ENCODE data around the gene KIF19. TPM values are rescaled to one million over a fixed set of nuclear protein-coding genes. Genes with fewer than 3 reads are reported as not detected.

KIF19 gene
- total and polyA plus RNA-seq, 2 of the 8 experiments (the other 6 are each of a cell fraction or from before 2014, with no cell fraction given), result 0.52 to 0.77 TPM

DNA sequence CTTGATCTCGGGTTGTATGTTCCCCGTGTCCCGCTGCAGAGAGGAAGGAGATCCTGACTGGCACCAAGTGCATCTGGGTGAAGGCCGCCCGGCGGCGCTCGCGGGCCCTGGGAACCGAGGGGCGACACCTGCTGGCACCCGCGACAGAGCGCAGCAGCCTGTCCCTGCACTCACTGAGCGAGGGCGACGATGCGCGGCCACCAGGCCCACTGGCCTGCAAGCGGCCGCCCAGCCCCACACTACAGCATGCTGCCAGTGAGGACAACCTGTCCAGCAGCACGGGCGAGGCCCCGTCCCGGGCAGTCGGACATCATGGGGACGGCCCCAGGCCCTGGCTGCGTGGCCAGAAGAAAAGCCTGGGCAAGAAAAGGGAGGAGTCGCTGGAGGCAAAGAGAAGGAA, 28.1 kb downstream of the KIF19 start:
- no peaks in the 10 kb centered on the region for H3K79me2 ChIP-seq (ENCODE audit: control insufficient read depth in 1 of 2, insufficient read depth in 2 of 2, low read length in 2 of 2)
- no peak overlapping the region for H3K9ac ChIP-seq (replicated peaks in 1 of 4; ENCODE audit: extremely low read depth in 1 of 4, low read depth in 3 of 4, low read length in 3 of 4)
- H4K20me1 ChIP-seq (replicated peaks in 1 of 2; ENCODE audit: control insufficient read depth in 1 of 2, insufficient read depth in 2 of 2, low read length in 2 of 2), result peaks cover 0 to 3% of the 10 kb centered on the region in 2 experiments
- H3K23me2 ChIP-seq (ENCODE audit: low read depth, low read length), result peaks cover 2% of the 10 kb centered on the region; the same call in 1 of the 2 replicates
- H3K56ac ChIP-seq (replicated peaks; ENCODE audit: insufficient read length, low read depth, low read length), result no peak overlapping the region
- H3K36me3 ChIP-seq (ENCODE audit: control insufficient read depth in 2 of 4, insufficient read depth in 4 of 4, low read length in 3 of 4), result peaks cover 0 to 10% (median 0%) of the 10 kb centered on the region in 4 experiments; a peak in 1 of 8 replicates
- no peak overlapping the region for H3K14ac ChIP-seq (ENCODE audit: insufficient read length)
- H2BK5ac ChIP-seq (ENCODE audit: low read depth, low read length), result no peak overlapping the region
- peak overlapping the region; percentile 35; the same call in 1 of the 2 replicates for H4K8ac ChIP-seq (ENCODE audit: extremely low read depth, insufficient read depth, low read length)
- H2BK20ac ChIP-seq (ENCODE audit: low read length), result no peak overlapping the region
- H3K4me1 ChIP-seq (replicated peaks in 1 of 4; ENCODE audit: control insufficient read depth in 3 of 4, insufficient read depth in 4 of 4, low read length in 3 of 4), result peaks cover 0 to 8% (median 6%) of the 10 kb centered on the region in 4 experiments; a peak in 5 of 7 replicates
- H4K91ac ChIP-seq (replicated peaks; ENCODE audit: insufficient read length, low read length), result peak overlapping the region; percentile 42
- no peaks in the 10 kb centered on the region for H3K9me3 ChIP-seq (ENCODE audit: insufficient read depth in 2 of 2, low read depth in 1 of 2, low read length in 1 of 2)
- no peak overlapping the region for H2AK5ac ChIP-seq (ENCODE audit: low read depth, low read length)
- peak in 1 of 2 experiments; percentile 92 for DNase-seq (ENCODE audit: low read depth in 1 of 2, low spot score in 2 of 2)
- peak overlapping the region in 1 of 2 experiments; percentile 55; a peak in 3 of 4 replicates for H3K4me2 ChIP-seq (ENCODE audit: insufficient read depth in 1 of 2, low read depth in 2 of 2, low read length in 2 of 2)
- H3K27ac ChIP-seq (ENCODE audit: low read depth, low read length), result no peak overlapping the region
- peaks cover 16 to 49% (median 33%) of the 10 kb centered on the region in 4 experiments for H3K27me3 ChIP-seq (replicated peaks in 1 of 4; ENCODE audit: control insufficient read depth in 3 of 4, extremely low read depth in 1 of 4, insufficient read depth in 3 of 4, low read length in 3 of 4)
- H3K79me1 ChIP-seq (ENCODE audit: low read depth, low read length), result no peaks in the 10 kb centered on the region
- WGBS, 2 experiments (ENCODE audit: extremely low coverage in 1 of 2, insufficient coverage in 1 of 2, insufficient read length in 1 of 2, insufficient replicate concordance in 2 of 2, low coverage in 1 of 2, low lambda C conversion rate in 2 of 2, missing lambda C conversion rate in 1 of 2), result 17% methylated on average over 29 of the region's 29 CpGs; no CpG with 5 or more reads in 1 of the 2 experiments
- H3K23ac ChIP-seq (ENCODE audit: insufficient read length), result no peak overlapping the region
- CTCF ChIA-PET (ENCODE audit: partially characterized antibody), result interaction anchor here (0.8 to 11.2 kb wide), 14 partner anchors 9 to 134 kb away, joined by 3 to 114 read pairs (median 5); partner anchors contain the start of gene BTBD17
- no peak overlapping the region for H2BK120ac ChIP-seq (replicated peaks; ENCODE audit: low read depth, low read length)
- H2BK12ac ChIP-seq (ENCODE audit: low read depth, low read length), result no peak overlapping the region
- no peak overlapping the region; a peak in 2 of 8 replicates for H3K4me3 ChIP-seq (ENCODE audit: extremely low read depth in 1 of 4, insufficient read depth in 2 of 4, low read depth in 3 of 4, low read length in 4 of 4)
- 0 out of 2 replicates have a peak overlapping the region, but pooled peaks have one; percentile 61 for H2BK15ac ChIP-seq (ENCODE audit: low read length)
- H3K18ac ChIP-seq (ENCODE audit: extremely low read depth, low read length), result no peak overlapping the region
- H3K4ac ChIP-seq (replicated peaks; ENCODE audit: insufficient read length, low read depth, low read length), result no peak overlapping the region
- no peak overlapping the region for H2AFZ ChIP-seq (ENCODE audit: low read length)
- H4K5ac ChIP-seq (ENCODE audit: insufficient read length, low read depth, low read length), result no peak overlapping the region
- FAIRE-seq, result no peak
- POLR2A ChIA-PET (ENCODE audit: partially characterized antibody), result no interaction called here
- TF ChIP-seq CEBPB (IDR thresholded peaks at IDR 0.05; ENCODE audit: low read depth, low read length) (no peak), TCF12 (IDR thresholded peaks at IDR 0.05; ENCODE audit: low read depth, low read length) (0 out of 2 replicates have a peak, but pooled peaks have one; percentile 32), KDM1A (IDR thresholded peaks at IDR 0.05; ENCODE audit: borderline replicate concordance, low read length) (no peak), CHD1 (IDR thresholded peaks at IDR 0.05; ENCODE audit: low read depth, low read length) (no peak), POLR2AphosphoS5 (IDR thresholded peaks at IDR 0.05; ENCODE audit: low read depth, low read length) (no peak), BACH1 (IDR thresholded peaks at IDR 0.05; ENCODE audit: low read length) (peak; percentile 10; the same call in 1 of the 2 replicates), SUZ12 (IDR thresholded peaks at IDR 0.05; ENCODE audit: low read length) (no peak), CBX5 (IDR thresholded peaks at IDR 0.05; ENCODE audit: low read depth, low read length) (no peak), FOSL1 (IDR thresholded peaks at IDR 0.05; ENCODE audit: insufficient read depth, low read depth, low read length) (no peak), JUN (IDR thresholded peaks at IDR 0.05; ENCODE audit: low read depth, low read length) (no peak), ASH2L (IDR thresholded peaks at IDR 0.05; ENCODE audit: low read length) (peak; percentile 19), SIN3A (conservative IDR thresholded peaks at IDR 0.05 in 1 of 2, IDR thresholded peaks at IDR 0.05 in 1 of 2; ENCODE audit: low read depth in 1 of 2, low read length in 2 of 2) (0 out of 4 replicates have a peak, but pooled peaks of 1 of the 2 experiments have one; percentile 48), TEAD4 (IDR thresholded peaks at IDR 0.05; ENCODE audit: low read depth, low read length) (no peak)
- TF ChIP-seq, protein P1, sequence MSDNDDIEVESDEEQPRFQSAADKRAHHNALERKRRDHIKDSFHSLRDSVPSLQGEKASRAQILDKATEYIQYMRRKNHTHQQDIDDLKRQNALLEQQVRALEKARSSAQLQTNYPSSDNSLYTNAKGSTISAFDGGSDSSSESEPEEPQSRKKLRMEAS (IDR thresholded peaks at IDR 0.05), result peak; percentile 64

Measured in H1 (cell line).